Kidney (tissue), 14 donors: ENCODE data around the gene CPZ. TPM values are rescaled to one million over a fixed set of nuclear protein-coding genes. Genes with fewer than 3 reads are reported as not detected.
A peak's percentile ranks its signal among the peaks of the same experiment; 100 is the strongest.
"Not testable (repeated sequence)": the region's sequence is repeated elsewhere in the genome, so short reads cannot be mapped to it uniquely, and the experiment has no call there.

Source experiments
- DNase-seq, 5 donors: peaks; one replicate each; pipeline ENCODE4 v3.0.0-alpha.2; 2013 to 2020
- FAIRE-seq: peaks from 2 replicates; lab custom pipeline; 2012; peaks lifted over from hg19 to GRCh38; lab: Jason Lieb, UNC
- H3K27ac ChIP-seq, 2 donors: one replicate each; pipeline ENCODE4 v1.7.0; 2013; ENCODE audit warnings: low read depth in 2 of 2, low read length in 2 of 2, inconsistent platforms in 1 of 2
- H3K27me3 ChIP-seq: one replicate; pipeline ENCODE4 v1.7.1; 2013; ENCODE audit warnings: low read length, inconsistent platforms; ENCODE audit not compliant: control insufficient read depth, insufficient read depth
- H3K36me3 ChIP-seq, 3 donors: one replicate each; pipeline versions ENCODE4 v1.7.0 to v1.7.1; 2013; ENCODE audit warnings: low read length in 3 of 3, control low read depth in 1 of 3, inconsistent platforms in 1 of 3; ENCODE audit not compliant: insufficient read depth in 3 of 3, control insufficient read depth in 2 of 3
- H3K4me1 ChIP-seq, 3 donors: one replicate each; pipeline versions ENCODE4 v1.7.0 to v1.7.1; 2013; ENCODE audit warnings: low read length in 3 of 3, inconsistent platforms in 1 of 3, low read depth in 1 of 3; ENCODE audit not compliant: control insufficient read depth in 2 of 3, insufficient read depth in 2 of 3
- H3K4me3 ChIP-seq, 3 donors: one replicate each; pipeline versions ENCODE4 v1.7.0 to v1.8.1; 2013; ENCODE audit warnings: low read length in 3 of 3, control low read depth in 1 of 3, inconsistent platforms in 1 of 3
- H3K9ac ChIP-seq, 3 donors: one replicate each; pipeline versions ENCODE4 v1.7.0 to v1.7.1; 2013; ENCODE audit warnings: low read length in 3 of 3, control low read depth in 1 of 3, inconsistent platforms in 1 of 3
- H3K9me3 ChIP-seq, 3 donors: one replicate each; pipeline versions ENCODE4 v1.7.0 to v1.7.1; 2013; ENCODE audit warnings: low read length in 3 of 3, control low read depth in 1 of 3, inconsistent platforms in 1 of 3; ENCODE audit not compliant: control insufficient read depth in 2 of 3, insufficient read depth in 1 of 3
- CTCF ChIP-seq: IDR thresholded peaks from 3 replicates; pipeline ENCODE4 v1.5.1; 2012; ENCODE audit warnings: mild to moderate bottlenecking, moderate library complexity, borderline replicate concordance; ENCODE audit not compliant: insufficient read depth; ENCODE audit errors: extremely low read depth
- intact Hi-C: fragments of 100-400 bp; cut with DNase I; formaldehyde crosslinking; loops from one replicate; pipeline ENCODE4 v1.11.1; 2022
- polyA plus RNA-seq: library from polyadenylated mRNA; stranded (reverse); fragments of 350-450 nt; fragmentation: Illumina TruSeq; extraction: RNeasy Lipid Tissue Mini Kit (QIAGEN cat#74804); gene quantifications from one replicate; pipeline ENCODE4 v1.2.3, GENCODE V29; 2014; ENCODE audit warnings: low read depth, low replicate concordance; ENCODE audit not compliant: insufficient read depth
- total RNA-seq: library from RNA; stranded (reverse); fragmentation: NEBNext Ultra II Directional; extraction: Animal tissue kit (Norgen Biotek cat#: 25700); gene quantifications from one replicate; pipeline ENCODE4 v1.2.1, GENCODE V29; 2021
- donor health status: control.
- donor health status: control.
- donor health status: control.
- donor health status: control.
- donor health status: control.
- donor health status: DM: yes; HTN: yes; CAD: no.
- donor health status: Normal renal cell carcinoma (clear cell type).

Gene CPZ
- total and polyA plus RNA-seq, 2 donors from 2014 or later = 1.2 to 2.6 TPM

- no peaks in the 10 kb centered on the region for H3K4me1 ChIP-seq
- H3K9me3 ChIP-seq = no peaks in the 10 kb centered on the region
- H3K9ac ChIP-seq = no peak overlapping the region
- TF ChIP-seq CTCF = no peak
- H3K36me3 ChIP-seq = no peaks in the 10 kb centered on the region
- peak in 1 of 5 donors; percentile 45 for DNase-seq
- FAIRE-seq = no peak
- no peaks in the 10 kb centered on the region for H3K27me3 ChIP-seq
- intact Hi-C loops = no loop called here
- no peak overlapping the region for H3K4me3 ChIP-seq
- H3K27ac ChIP-seq = no peak overlapping the region
Measured at GRCh38 chr4:8618961-8619720, 26.6 kb downstream of the CPZ start.

- H3K27me3 ChIP-seq, H3K9me3 ChIP-seq, H3K9ac ChIP-seq, FAIRE-seq, intact Hi-C loops, H3K4me3 ChIP-seq, H3K4me1 ChIP-seq, H3K27ac ChIP-seq, H3K36me3 ChIP-seq: not testable (repeated sequence)
- DNase-seq = peak in 1 of 5 donors; percentile 16
Measured at GRCh38 chr4:8621135-8621534, 28.6 kb downstream of the CPZ start.

GRCh38 chr4:8624601-8625272, 32.2 kb downstream of the CPZ start:
- H3K4me3 ChIP-seq, intact Hi-C loops, H3K27ac ChIP-seq, H3K9ac ChIP-seq, H3K9me3 ChIP-seq, H3K36me3 ChIP-seq, H3K4me1 ChIP-seq, DNase-seq, FAIRE-seq, H3K27me3 ChIP-seq: not testable (repeated sequence)

- DNase-seq, H3K36me3 ChIP-seq, H3K27ac ChIP-seq, H3K27me3 ChIP-seq, FAIRE-seq, H3K4me3 ChIP-seq, H3K9ac ChIP-seq, intact Hi-C loops, H3K4me1 ChIP-seq, H3K9me3 ChIP-seq: not testable (repeated sequence)
Measured at GRCh38 chr4:8630240-8630905, 37.8 kb downstream of the CPZ start.

- H3K27me3 ChIP-seq, intact Hi-C loops, H3K36me3 ChIP-seq, H3K27ac ChIP-seq, H3K9me3 ChIP-seq, H3K4me1 ChIP-seq, FAIRE-seq, H3K9ac ChIP-seq, H3K4me3 ChIP-seq: not testable (repeated sequence)
- peak in 1 of 5 donors; percentile 29 for DNase-seq
Measured at GRCh38 chr4:8631896-8632295, 39.3 kb downstream of the CPZ start.

GRCh38 chr4:8634773-8635172, 42.2 kb downstream of the CPZ start:
- intact Hi-C loops, H3K36me3 ChIP-seq, H3K4me1 ChIP-seq, H3K9me3 ChIP-seq, FAIRE-seq, H3K9ac ChIP-seq, DNase-seq, H3K27ac ChIP-seq, H3K4me3 ChIP-seq: not testable (repeated sequence)
- peaks cover 11% of the 10 kb centered on the region for H3K27me3 ChIP-seq

GRCh38 chr4:8635897-8636554, 43.5 kb downstream of the CPZ start:
- H3K36me3 ChIP-seq, DNase-seq, FAIRE-seq, intact Hi-C loops, H3K9me3 ChIP-seq, H3K4me3 ChIP-seq, H3K4me1 ChIP-seq, H3K9ac ChIP-seq, H3K27ac ChIP-seq: not testable (repeated sequence)
- peaks cover 11% of the 10 kb centered on the region for H3K27me3 ChIP-seq
